Adipocyte (in vitro differentiated cells): ENCODE results near the gene RERE.

Experiments used
- DNase-seq: peaks from one replicate; pipeline ENCODE4 v3.0.0-alpha.2; 2015; ENCODE audit warnings: low read depth
- H3K27me3 ChIP-seq: replicated peaks from 2 replicates; pipeline ENCODE4 v1.7.0; 2013; ENCODE audit warnings: mild to moderate bottlenecking, low read length, moderate library complexity; ENCODE audit not compliant: control insufficient read depth, insufficient read depth
- H3K36me3 ChIP-seq: 2 replicates; pipeline ENCODE4 v1.7.0; 2013; ENCODE audit warnings: low read length, mild to moderate bottlenecking, moderate library complexity; ENCODE audit not compliant: control insufficient read depth, insufficient read depth, severe bottlenecking
- H3K4me1 ChIP-seq: 2 replicates; pipeline ENCODE4 v1.7.0; 2013; ENCODE audit warnings: mild to moderate bottlenecking, low read length, moderate library complexity; ENCODE audit not compliant: control insufficient read depth, insufficient read depth
- H3K4me3 ChIP-seq: 2 replicates; pipeline ENCODE4 v1.7.0; 2013; ENCODE audit warnings: mild to moderate bottlenecking, low read length, moderate library complexity
- H3K9ac ChIP-seq: 2 replicates; pipeline ENCODE4 v1.7.0; 2013; ENCODE audit warnings: mild to moderate bottlenecking, low read length, moderate library complexity
- H3K9me3 ChIP-seq: 2 replicates; pipeline ENCODE4 v1.7.0; 2013; ENCODE audit warnings: mild to moderate bottlenecking, low read length, moderate library complexity; ENCODE audit not compliant: control insufficient read depth

RERE gene

DNA sequence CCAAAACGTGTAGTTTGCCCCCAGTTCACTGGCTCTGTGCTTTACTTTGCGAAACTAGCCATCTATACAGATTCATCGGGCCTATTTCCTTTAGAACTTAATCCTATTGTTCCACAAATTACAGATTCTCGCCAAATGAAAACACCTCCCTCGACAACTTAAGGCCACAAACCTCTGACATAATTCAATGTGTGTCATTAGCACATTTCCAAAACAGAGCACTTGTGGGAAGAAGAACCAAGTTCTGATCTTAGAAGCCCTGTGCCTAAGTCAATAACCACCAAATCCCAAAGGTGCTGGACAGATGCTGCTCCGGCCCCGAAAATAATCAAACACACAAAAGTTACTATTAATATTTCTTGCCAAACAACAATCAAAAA lies 405.6 kb downstream of the RERE start:
- DNase-seq, result no peak
- peaks cover 74% of the 10 kb centered on the region for H3K4me1 ChIP-seq
- no peaks in the 10 kb centered on the region for H3K27me3 ChIP-seq
- H3K4me3 ChIP-seq, result peak overlapping the region; percentile 55
- H3K36me3 ChIP-seq, result peaks cover 59% of the 10 kb centered on the region
- peak overlapping the region; percentile 89 for H3K9ac ChIP-seq
- no peaks in the 10 kb centered on the region for H3K9me3 ChIP-seq

DNA sequence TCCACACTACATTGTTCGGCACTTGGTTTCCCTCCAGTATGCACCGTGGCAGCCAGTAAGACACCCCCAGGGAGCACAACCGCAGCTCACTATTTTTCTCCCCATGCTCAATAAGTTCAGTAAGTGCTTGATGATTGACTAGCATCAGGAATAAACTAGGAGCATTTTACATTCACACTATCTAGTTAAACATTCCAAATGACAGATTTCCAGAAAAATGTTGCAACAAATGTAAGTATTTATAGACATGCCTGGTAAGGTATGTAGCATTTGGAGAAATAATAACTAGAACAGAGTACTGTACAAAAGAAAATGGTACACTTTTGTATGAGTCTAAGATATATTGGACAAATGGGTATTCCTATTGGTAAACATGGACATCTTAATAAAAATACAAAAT lies 406.6 kb downstream of the RERE start:
- DNase-seq, result peak; percentile 45
- peak overlapping the region; percentile 89 for H3K9ac ChIP-seq
- no peaks in the 10 kb centered on the region for H3K9me3 ChIP-seq
- H3K4me1 ChIP-seq, result peaks cover 72% of the 10 kb centered on the region
- H3K27me3 ChIP-seq, result no peaks in the 10 kb centered on the region
- peaks cover 61% of the 10 kb centered on the region for H3K36me3 ChIP-seq
- H3K4me3 ChIP-seq, result peak overlapping the region; percentile 55

DNA sequence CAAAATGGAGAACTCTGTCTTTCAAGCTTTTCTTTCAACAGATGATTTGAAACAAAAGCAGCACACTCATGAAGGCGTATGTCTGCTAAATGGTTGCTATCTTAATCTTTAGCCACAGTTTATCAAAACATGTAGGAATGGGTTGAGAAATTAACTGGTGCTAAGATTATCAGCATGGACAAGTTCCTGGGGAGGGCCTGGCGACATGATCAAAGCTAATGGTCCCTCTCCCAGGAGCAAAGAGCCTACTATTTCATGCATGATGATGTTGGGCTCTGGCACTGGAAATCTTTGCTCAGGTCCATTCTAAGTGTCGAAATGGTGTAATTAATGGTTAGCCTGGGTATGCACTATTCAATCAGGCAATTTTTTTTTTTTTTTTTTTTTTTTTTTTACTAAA lies 407.8 kb downstream of the RERE start:
- Histone ChIP-seq H3K9me3 (no peaks in the 10 kb centered on the region), H3K36me3 (peaks cover 62% of the 10 kb centered on the region), H3K9ac (peak overlapping the region; percentile 89), H3K4me3 (peak overlapping the region; percentile 64), H3K4me1 (peaks cover 64% of the 10 kb centered on the region), H3K27me3 (no peaks in the 10 kb centered on the region)
- no peak for DNase-seq

DNA sequence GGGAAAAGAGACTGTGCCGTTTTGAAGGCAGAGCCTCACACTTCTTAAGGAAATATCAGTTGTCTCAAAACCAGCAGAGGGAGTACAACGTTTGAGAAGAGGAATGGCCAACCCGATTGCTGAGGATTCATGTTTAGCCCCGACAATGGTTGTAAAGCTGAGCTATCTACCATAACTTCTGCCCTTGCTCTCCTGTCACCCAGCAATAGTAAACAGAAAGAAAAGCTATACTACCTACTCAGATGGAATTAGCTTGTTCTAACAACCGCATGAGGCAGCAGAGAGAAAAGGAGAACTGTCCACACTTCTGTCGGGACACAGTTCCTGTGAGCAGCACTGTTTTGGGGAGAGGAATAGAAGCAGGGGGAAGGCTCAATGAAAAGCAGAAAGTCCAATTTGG lies 408.3 kb downstream of the RERE start:
- peak; percentile 72 for DNase-seq
- Histone ChIP-seq H3K9me3 (no peaks in the 10 kb centered on the region), H3K4me1 (peaks cover 64% of the 10 kb centered on the region), H3K4me3 (peak overlapping the region; percentile 64), H3K27me3 (no peaks in the 10 kb centered on the region), H3K36me3 (peaks cover 61% of the 10 kb centered on the region), H3K9ac (peak overlapping the region; percentile 89)

DNA sequence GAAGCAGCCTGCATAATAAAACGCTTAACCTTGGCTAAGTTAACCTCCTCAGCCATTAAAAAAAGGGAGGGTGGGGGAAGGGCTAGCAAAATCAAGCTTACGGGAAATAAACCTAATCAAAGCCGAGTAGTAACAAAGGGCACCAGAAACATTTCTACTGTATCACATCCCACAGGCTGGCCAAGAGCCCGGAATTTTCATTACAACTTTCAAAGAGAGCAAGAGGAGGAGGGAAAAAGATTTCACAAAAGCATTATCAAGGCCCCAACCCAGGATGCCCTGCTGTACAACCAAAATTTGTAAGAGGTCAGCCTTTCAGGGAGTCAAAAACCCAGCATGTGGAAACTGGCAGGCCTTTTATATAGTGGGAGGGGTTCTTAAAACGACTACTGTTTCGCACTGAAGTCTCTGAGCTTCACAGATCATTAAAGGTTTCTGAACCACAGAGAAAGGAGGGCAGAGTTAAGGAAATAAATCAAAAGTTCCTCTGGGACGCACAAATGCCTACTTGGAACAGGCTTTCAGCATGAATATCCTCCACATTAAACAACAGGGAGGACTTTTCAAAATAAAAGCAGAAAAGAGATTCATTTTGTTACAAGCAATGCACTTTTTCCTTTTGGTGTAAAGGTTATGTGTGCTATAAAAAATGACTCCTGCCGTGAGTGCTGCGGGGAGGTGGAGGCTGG lies 409.1 kb downstream of the RERE start:
- Histone ChIP-seq H3K4me1 (peaks cover 64% of the 10 kb centered on the region), H3K4me3 (peak overlapping the region; percentile 64), H3K9ac (peak overlapping the region; percentile 89), H3K27me3 (no peaks in the 10 kb centered on the region), H3K9me3 (no peaks in the 10 kb centered on the region), H3K36me3 (peaks cover 55% of the 10 kb centered on the region)
- DNase-seq, result peak; percentile 77

DNA sequence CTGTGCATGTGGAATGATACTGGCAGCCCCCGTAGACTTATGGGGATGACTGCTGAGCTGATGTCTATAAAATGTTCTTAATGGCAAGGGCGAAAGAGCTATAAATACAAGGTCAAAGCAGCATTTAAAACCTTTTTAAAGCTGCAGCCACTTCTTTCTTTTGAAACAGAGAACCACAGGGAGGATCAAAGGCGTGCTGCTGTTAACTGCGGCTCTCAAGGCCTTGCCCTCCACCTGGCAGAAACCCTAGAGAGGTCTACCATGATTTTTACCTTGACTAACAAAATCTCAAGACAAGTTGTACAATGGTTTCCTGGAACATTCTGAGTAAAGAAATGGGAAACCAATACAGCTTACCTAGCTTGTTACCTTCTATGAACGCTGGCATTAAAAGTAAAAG lies 409.8 kb downstream of the RERE start:
- Histone ChIP-seq H3K4me1 (peaks cover 60% of the 10 kb centered on the region), H3K27me3 (no peaks in the 10 kb centered on the region), H3K36me3 (peaks cover 53% of the 10 kb centered on the region), H3K9me3 (no peaks in the 10 kb centered on the region), H3K9ac (peak overlapping the region; percentile 89), H3K4me3 (peak overlapping the region; percentile 38)
- no peak for DNase-seq

DNA sequence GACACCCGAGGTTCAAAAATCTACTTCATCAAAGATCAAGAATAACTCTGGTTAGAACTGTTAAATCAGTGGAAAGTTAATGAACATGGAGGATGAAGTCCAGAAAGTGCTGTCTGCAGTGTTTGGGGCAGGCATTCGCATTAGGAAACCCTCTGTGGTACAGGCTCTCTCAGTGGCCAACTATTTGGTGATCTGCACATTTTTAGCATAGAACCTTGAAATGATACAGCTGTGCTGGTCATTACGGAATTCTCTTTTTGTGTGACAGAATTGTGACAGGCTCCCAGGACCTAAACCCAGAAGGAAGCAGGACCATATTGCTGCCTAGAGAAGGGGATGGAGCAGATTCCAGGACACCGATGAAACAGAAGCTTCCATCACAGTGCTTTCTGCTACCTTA lies 410.5 kb downstream of the RERE start:
- Histone ChIP-seq H3K9ac (peak overlapping the region; percentile 89), H3K4me1 (peaks cover 53% of the 10 kb centered on the region), H3K36me3 (peaks cover 57% of the 10 kb centered on the region), H3K9me3 (no peaks in the 10 kb centered on the region), H3K27me3 (no peaks in the 10 kb centered on the region), H3K4me3 (peak overlapping the region; percentile 38)
- DNase-seq, result peak; percentile 27

DNA sequence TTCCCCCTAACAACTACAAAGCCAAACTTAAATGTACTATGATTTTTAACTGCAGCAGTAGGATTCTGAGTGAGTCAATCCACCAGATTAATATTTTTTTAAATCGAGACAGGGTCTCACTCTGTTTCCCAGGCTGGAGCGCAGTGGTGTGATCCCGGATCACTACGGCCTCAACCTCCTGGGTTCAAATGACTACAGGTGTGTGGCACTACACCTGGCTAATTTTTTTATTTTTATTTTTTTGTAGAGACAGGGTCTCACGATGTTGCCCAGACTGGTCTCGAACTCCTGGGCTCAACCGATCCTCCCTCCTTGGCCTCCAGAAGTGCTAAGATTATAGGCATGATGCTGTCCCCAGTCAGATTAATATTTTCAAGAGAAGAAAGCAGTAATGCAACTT lies 411.4 kb downstream of the RERE start:
- H3K4me1 ChIP-seq, result peaks cover 43% of the 10 kb centered on the region
- H3K4me3 ChIP-seq, result no peak overlapping the region
- H3K9ac ChIP-seq, result peak overlapping the region; percentile 21
- no peaks in the 10 kb centered on the region for H3K27me3 ChIP-seq
- DNase-seq, result no peak
- H3K36me3 ChIP-seq, result peaks cover 66% of the 10 kb centered on the region
- no peaks in the 10 kb centered on the region for H3K9me3 ChIP-seq

DNA sequence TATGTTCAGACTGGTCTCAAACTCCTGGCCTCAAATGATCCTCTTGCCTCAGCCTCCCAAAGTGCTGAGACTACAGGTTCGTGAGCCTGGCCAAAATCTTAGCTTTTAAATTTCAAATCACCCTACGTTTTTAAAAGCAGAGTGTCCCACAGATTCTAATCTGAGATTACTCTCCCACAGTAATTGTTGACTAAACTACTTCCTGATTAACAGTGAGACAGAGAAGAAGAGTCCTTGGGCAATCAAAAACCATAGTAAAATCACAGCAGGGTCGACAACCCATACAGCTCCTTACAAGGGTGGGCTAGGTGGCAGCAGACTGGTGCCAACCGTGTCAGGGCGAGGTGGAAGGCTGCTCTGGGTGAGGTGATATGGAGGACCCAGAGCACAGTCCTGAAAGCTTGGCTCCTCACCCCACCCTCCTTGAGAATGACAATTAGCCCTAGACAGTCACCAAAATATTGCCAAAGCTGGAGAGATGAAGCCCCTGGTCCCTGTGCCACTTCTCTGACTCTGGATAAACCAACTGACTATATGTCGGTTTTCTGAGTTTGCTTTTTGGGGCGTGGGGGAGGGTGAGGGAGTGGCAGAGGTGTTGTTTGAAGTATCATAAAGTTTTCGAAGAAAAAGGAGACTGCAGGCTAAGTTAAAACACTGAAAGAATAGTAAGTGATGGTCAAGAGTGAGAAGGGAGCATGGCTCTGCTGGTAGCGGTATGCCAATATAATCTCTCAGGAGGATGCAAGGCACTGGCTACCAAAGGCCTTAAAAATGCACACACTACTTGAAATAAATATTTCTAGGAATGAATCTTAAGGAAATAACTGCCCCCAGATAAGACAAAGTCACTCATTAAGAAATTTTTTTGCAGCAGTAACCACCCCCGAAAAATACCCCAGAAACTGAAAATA lies 412.7 kb downstream of the RERE start:
- H3K9ac ChIP-seq, result peak overlapping the region; percentile 17
- DNase-seq, result no peak
- peaks cover 64% of the 10 kb centered on the region for H3K36me3 ChIP-seq

DNA sequence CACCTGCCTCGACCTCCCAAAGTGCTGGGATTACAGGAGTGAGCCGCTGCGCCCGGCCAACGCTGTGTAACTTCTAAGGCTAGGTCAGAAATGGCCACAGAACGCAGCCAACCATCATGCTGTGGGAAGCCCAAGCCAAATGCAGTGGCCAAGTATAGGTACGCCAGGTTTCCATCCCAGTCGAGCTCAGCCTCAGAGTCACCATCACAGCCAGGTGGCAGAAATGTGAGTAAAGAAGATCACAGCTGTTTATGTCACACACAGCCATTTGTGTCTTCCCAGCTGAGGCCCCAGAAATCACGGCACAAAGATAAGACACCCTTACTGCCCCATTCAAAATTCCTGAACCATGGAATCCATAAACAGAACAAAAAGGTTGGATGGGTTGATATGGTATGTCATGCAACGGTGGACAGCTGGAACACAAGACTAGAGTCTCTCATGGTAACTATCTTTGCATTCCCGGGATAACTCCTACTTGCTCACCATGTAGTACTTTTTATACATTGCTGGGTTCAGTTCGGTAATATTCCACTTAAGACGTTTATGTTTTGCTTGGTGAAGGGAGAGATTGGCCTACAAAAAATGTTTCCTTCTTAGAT lies 415.2 kb downstream of the RERE start:
- H3K4me3 ChIP-seq, result no peak overlapping the region
- peaks cover 76% of the 10 kb centered on the region for H3K36me3 ChIP-seq
- H3K9ac ChIP-seq, result no peak overlapping the region
- no peaks in the 10 kb centered on the region for H3K27me3 ChIP-seq
- H3K4me1 ChIP-seq, result peaks cover 30% of the 10 kb centered on the region
- no peaks in the 10 kb centered on the region for H3K9me3 ChIP-seq
- no peak for DNase-seq

More for the DNA sequence above, 412.7 kb downstream of the RERE start:
- Histone ChIP-seq H3K4me1 (peaks cover 30% of the 10 kb centered on the region), H3K9me3 (no peaks in the 10 kb centered on the region), H3K27me3 (no peaks in the 10 kb centered on the region), H3K4me3 (no peak overlapping the region)

DNA sequence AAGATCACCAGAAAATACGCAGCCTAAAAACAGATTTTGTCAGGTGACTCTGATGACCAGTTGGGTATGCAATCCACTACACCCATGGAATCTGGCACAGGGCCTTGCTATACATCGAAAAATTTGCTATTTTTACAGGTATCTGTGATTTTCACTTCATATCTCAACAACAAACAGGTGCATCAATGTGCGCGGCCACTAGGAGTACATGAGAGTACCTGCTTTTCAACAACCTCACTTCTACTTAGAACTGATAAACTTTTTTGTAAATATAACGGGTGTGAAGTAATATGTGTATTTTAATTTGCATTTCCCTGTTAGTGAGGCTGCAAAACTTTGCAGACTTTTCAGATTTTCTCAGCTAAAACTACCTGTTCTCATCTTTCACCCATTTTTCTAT lies 418.8 kb downstream of the RERE start:
- no peak for DNase-seq
- H3K9me3 ChIP-seq, result no peaks in the 10 kb centered on the region
- H3K4me3 ChIP-seq, result peak overlapping the region; percentile 15
- no peaks in the 10 kb centered on the region for H3K27me3 ChIP-seq
- peaks cover 52% of the 10 kb centered on the region for H3K4me1 ChIP-seq
- H3K9ac ChIP-seq, result peak overlapping the region; percentile 76
- peaks cover 68% of the 10 kb centered on the region for H3K36me3 ChIP-seq
